ENCODE measurements around the gene UBL4A. TPM values are rescaled to one million over a fixed set of nuclear protein-coding genes. Genes with fewer than 3 reads are reported as not detected.
"Not testable (repeated sequence)": the region's sequence is repeated elsewhere in the genome, so short reads cannot be mapped to it uniquely, and the experiment has no call there.

Gene UBL4A
- total RNA-seq, 2 donors from 2014 or later: 29.1 to 35.9 TPM

DNA sequence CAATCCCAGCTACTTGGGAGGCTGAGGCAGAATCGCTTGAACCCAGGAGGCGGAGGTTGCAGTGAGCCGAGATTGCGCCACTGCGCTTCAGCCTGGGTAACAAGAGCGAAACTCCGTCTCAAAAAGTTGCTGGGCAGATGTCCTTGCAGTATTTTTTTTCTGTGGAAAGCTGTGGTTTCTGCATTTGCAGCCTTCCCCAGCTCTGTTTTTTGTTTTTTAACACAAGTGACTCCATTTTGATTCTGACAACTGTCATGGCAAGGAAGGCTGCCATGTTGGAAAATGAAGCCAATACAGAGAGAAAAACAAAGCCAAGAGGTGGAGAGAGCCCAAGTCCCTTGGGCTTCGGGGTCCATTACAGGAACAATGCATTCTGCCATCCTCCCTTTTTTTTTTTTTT lies 15.7 kb upstream of the UBL4A start:
- Histone ChIP-seq H3K27ac (ENCODE audit: low read depth, low read length) (no peak overlapping the region), H3K36me3 (ENCODE audit: control insufficient read depth, insufficient read depth, low read length) (peaks cover 3% of the 10 kb centered on the region), H3K27me3 (ENCODE audit: control insufficient read depth, insufficient read depth, low read length, poor library complexity, severe bottlenecking) (no peaks in the 10 kb centered on the region), H3K9me3 (ENCODE audit: control insufficient read depth, low read length) (no peaks in the 10 kb centered on the region), H3K4me1 (ENCODE audit: control insufficient read depth, insufficient read depth, low read length) (no peaks in the 10 kb centered on the region), H3K9ac (ENCODE audit: extremely low read depth, low read length, poor library complexity, severe bottlenecking) (no peak overlapping the region), H3K4me3 (ENCODE audit: low read length) (no peak overlapping the region)
- DNase-seq: no peak
- no peaks in the 10 kb centered on the region for H3K4me1 Mint-ChIP-seq
- 81 to 100% methylated on average over 1 to 7 of the region's 8 CpGs for WGBS, 2 experiments (ENCODE audit: insufficient coverage in 1 of 2, insufficient read length in 1 of 2)
- peaks cover 11% of the 10 kb centered on the region for H3K36me3 Mint-ChIP-seq (ENCODE audit: low read depth)
- no peak for TF ChIP-seq CTCF (conservative IDR thresholded peaks at IDR 0.05)
- H3K9me3 Mint-ChIP-seq: peaks cover 58% of the 10 kb centered on the region
- no peak overlapping the region for H3K4me3 Mint-ChIP-seq
- H3K27me3 Mint-ChIP-seq (ENCODE audit: insufficient read depth): peaks cover 2% of the 10 kb centered on the region
- H3K27ac Mint-ChIP-seq: no peak overlapping the region

GRCh38 chrX:154501423-154501822 lies 15.0 kb upstream of the UBL4A start:
- H3K27me3 ChIP-seq (ENCODE audit: control insufficient read depth, insufficient read depth, low read length, poor library complexity, severe bottlenecking); H3K4me3 Mint-ChIP-seq; H3K4me1 Mint-ChIP-seq; H3K9me3 ChIP-seq (ENCODE audit: control insufficient read depth, low read length); H3K4me1 ChIP-seq (ENCODE audit: control insufficient read depth, insufficient read depth, low read length); H3K27ac Mint-ChIP-seq; H3K27ac ChIP-seq (ENCODE audit: low read depth, low read length); H3K36me3 Mint-ChIP-seq (ENCODE audit: low read depth); H3K9ac ChIP-seq (ENCODE audit: extremely low read depth, low read length, poor library complexity, severe bottlenecking); DNase-seq; H3K27me3 Mint-ChIP-seq (ENCODE audit: insufficient read depth); H3K36me3 ChIP-seq (ENCODE audit: control insufficient read depth, insufficient read depth, low read length); H3K4me3 ChIP-seq (ENCODE audit: low read length): not testable (repeated sequence)
- peaks cover 61% of the 10 kb centered on the region for H3K9me3 Mint-ChIP-seq
- WGBS, 2 experiments (ENCODE audit: insufficient coverage in 1 of 2, insufficient read length in 1 of 2): 80 to 95% methylated on average over 2 to 7 of the region's 7 CpGs

DNA sequence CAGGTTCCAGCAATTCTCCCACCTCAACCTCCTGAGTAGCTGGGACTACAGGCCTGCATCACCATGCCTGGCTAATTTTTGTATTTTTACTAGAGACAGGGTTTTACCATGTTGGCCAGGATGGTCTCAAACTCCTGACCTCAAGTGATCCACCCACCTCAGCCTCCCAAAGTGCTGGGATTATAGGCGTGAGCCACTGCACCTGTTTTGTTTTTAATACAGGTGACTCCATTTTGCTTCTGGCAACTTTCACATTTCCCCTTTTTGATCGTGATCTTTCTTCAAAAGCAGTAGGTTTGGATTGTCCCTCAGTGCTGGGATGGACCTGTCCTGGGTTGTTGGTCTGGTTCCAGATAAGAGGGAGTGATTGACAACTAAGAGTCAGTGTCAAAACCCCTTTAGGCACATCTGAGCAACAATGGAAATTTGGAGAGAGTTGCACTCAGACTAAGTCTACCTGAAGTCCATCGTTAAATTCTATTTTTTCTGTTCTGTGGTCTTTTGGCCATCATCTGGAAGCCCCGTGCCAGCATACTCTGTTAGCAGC lies 10.2 kb upstream of the UBL4A start:
- not testable (repeated sequence) for H3K27ac ChIP-seq (ENCODE audit: low read depth, low read length); H3K4me3 ChIP-seq (ENCODE audit: low read length); H3K36me3 Mint-ChIP-seq (ENCODE audit: low read depth); H3K27ac Mint-ChIP-seq; H3K36me3 ChIP-seq (ENCODE audit: control insufficient read depth, insufficient read depth, low read length); H3K27me3 Mint-ChIP-seq (ENCODE audit: insufficient read depth); H3K27me3 ChIP-seq (ENCODE audit: control insufficient read depth, insufficient read depth, low read length, poor library complexity, severe bottlenecking); H3K4me3 Mint-ChIP-seq; DNase-seq; H3K4me1 Mint-ChIP-seq; H3K4me1 ChIP-seq (ENCODE audit: control insufficient read depth, insufficient read depth, low read length); H3K9ac ChIP-seq (ENCODE audit: extremely low read depth, low read length, poor library complexity, severe bottlenecking); H3K9me3 ChIP-seq (ENCODE audit: control insufficient read depth, low read length)
- 95 to 100% methylated on average over 2 to 4 of the region's 4 CpGs for WGBS, 2 experiments (ENCODE audit: insufficient coverage in 1 of 2, insufficient read length in 1 of 2)
- H3K9me3 Mint-ChIP-seq: peaks cover 60% of the 10 kb centered on the region

GRCh38 chrX:154495472-154495922 lies 9.1 kb upstream of the UBL4A start:
- H3K27me3 ChIP-seq (ENCODE audit: control insufficient read depth, insufficient read depth, low read length, poor library complexity, severe bottlenecking): no peaks in the 10 kb centered on the region
- H3K4me3 ChIP-seq (ENCODE audit: low read length): no peak overlapping the region
- no peaks in the 10 kb centered on the region for H3K9me3 ChIP-seq (ENCODE audit: control insufficient read depth, low read length)
- H3K4me3 Mint-ChIP-seq: no peak overlapping the region
- H3K4me1 ChIP-seq (ENCODE audit: control insufficient read depth, insufficient read depth, low read length): no peaks in the 10 kb centered on the region
- WGBS, 2 experiments (ENCODE audit: insufficient coverage in 1 of 2, insufficient read length in 1 of 2): 83 to 93% methylated on average over 1 to 5 of the region's 6 CpGs
- no peak overlapping the region for H3K9ac ChIP-seq (ENCODE audit: extremely low read depth, low read length, poor library complexity, severe bottlenecking)
- no peaks in the 10 kb centered on the region for H3K36me3 Mint-ChIP-seq (ENCODE audit: low read depth)
- peaks cover 59% of the 10 kb centered on the region for H3K9me3 Mint-ChIP-seq
- H3K36me3 ChIP-seq (ENCODE audit: control insufficient read depth, insufficient read depth, low read length): no peaks in the 10 kb centered on the region
- no peak for TF ChIP-seq CTCF (conservative IDR thresholded peaks at IDR 0.05)
- H3K4me1 Mint-ChIP-seq: no peaks in the 10 kb centered on the region
- no peak overlapping the region for H3K27ac Mint-ChIP-seq
- H3K27me3 Mint-ChIP-seq (ENCODE audit: insufficient read depth): peaks cover 1% of the 10 kb centered on the region
- no peak overlapping the region for H3K27ac ChIP-seq (ENCODE audit: low read depth, low read length)
- no peak for DNase-seq
